ENCODE data around the gene HERC3. TPM values are rescaled to one million over a fixed set of nuclear protein-coding genes. Genes with fewer than 3 reads are reported as not detected.

The HERC3 gene
- total and polyA plus RNA-seq, 4 experiments from 2014 or later, result 39.9 to 97.1 (median 70.2) TPM

DNA sequence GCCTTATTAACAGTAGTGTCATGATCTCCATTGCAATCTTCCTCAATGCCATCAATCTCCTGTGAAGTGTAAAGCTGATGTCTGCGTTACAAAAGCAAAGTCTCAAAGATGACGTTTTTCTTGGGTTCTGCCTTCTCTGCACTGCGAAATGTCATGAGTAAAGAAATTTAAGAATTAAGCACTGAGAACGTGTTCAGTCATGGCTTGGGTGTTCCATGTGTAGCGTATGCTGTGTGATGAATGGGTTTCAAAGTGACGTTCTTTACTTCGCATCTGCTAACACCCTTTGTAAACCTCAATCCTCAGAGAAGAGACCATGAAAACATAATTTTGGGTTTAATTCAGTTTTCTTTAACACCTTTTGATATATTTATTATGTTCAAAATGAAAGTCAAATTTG, 104.3 kb downstream of the HERC3 start:
- H3K9me3 Mint-ChIP-seq, result no peaks in the 10 kb centered on the region
- POLR2A ChIA-PET (ENCODE audit: partially characterized antibody), result interaction anchor here (1.9 kb wide), 1 partner anchor 83 kb away, joined by 5 read pairs; no protein-coding TSS in a partner anchor
- CTCF ChIA-PET (ENCODE audit: partially characterized antibody), result interaction anchor here (1.0 to 1.6 kb wide), 3 partner anchors 26 to 157 kb away, joined by 3 to 6 read pairs (median 3); no protein-coding TSS in a partner anchor
- intact Hi-C loops (cut with micrococcal nuclease), result loop anchor here (5.0 kb wide), 2 partner anchors 104 to 414 kb away; partner anchors contain the start of genes HERC3 and PPM1K
- peaks cover 4% of the 10 kb centered on the region for H3K36me3 ChIP-seq (ENCODE audit: insufficient read depth, low read length)
- H3K27me3 ChIP-seq (ENCODE audit: insufficient read depth, low read length), result no peaks in the 10 kb centered on the region
- H3K27me3 Mint-ChIP-seq, result no peaks in the 10 kb centered on the region
- H3K4me1 ChIP-seq (ENCODE audit: insufficient read depth, low read length), result peaks cover 11% of the 10 kb centered on the region
- peaks cover 27 to 41% of the 10 kb centered on the region in 2 donors for H3K36me3 Mint-ChIP-seq
- no peak overlapping the region for H3K27ac ChIP-seq (ENCODE audit: low read depth, low read length)
- peak overlapping the region in 1 of 2 donors; percentile 9 for H3K4me3 ChIP-seq (ENCODE audit: low read length in 2 of 2)
- no peaks in the 10 kb centered on the region for H3K9me3 ChIP-seq (ENCODE audit: control insufficient read depth in 1 of 2, low read length in 2 of 2)
- peak overlapping the region; percentile 80 to 95 (median 90) for H3K4me3 Mint-ChIP-seq
- DNase-seq, result no peak
- peaks cover 9 to 25% (median 18%) of the 10 kb centered on the region in 4 donors for H3K4me1 Mint-ChIP-seq
- peak overlapping the region; percentile 92 to 96 (median 94) for H3K27ac Mint-ChIP-seq

DNA sequence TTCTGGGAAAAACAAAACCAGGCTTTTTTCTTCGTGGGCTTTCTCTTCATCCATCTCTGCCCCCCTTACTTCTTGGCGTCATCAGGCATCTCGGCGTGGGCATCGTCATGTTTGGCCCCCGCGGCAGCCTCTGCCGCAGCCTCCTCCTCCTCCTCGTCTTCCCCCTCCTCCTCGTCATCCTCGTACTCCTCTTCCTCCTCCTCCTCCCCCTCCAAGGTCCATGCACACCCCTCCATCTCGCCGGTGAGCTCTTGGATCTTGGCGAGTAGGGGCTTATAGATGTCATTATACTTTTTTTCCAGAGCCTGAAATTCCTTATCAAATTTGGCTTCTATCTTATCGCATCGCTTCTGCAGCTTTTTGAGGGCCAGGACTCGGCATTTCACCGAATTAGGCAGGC, 104.9 kb downstream of the HERC3 start:
- no peaks in the 10 kb centered on the region for H3K9me3 ChIP-seq (ENCODE audit: control insufficient read depth in 1 of 2, low read length in 2 of 2)
- Mint-ChIP-seq H3K4me3 (peak overlapping the region; percentile 80 to 95 (median 90)), H3K27me3 (no peaks in the 10 kb centered on the region), H3K4me1 (peaks cover 9 to 25% (median 18%) of the 10 kb centered on the region in 4 donors), H3K36me3 (peaks cover 28 to 42% of the 10 kb centered on the region in 2 donors), H3K9me3 (no peaks in the 10 kb centered on the region), H3K27ac (peak overlapping the region; percentile 92 to 96 (median 94))
- intact Hi-C loops (cut with micrococcal nuclease), result loop anchor here (5.0 kb wide), 2 partner anchors 105 to 415 kb away; partner anchors contain the start of genes HERC3 and PPM1K
- POLR2A ChIA-PET (ENCODE audit: partially characterized antibody), result interaction anchor here (1.9 kb wide), 1 partner anchor 84 kb away, joined by 5 read pairs; no protein-coding TSS in a partner anchor
- peak in 2 of 5 donors; percentile 8 to 48 for DNase-seq
- peak overlapping the region; percentile 62 for H3K27ac ChIP-seq (ENCODE audit: low read depth, low read length)
- peaks cover 11% of the 10 kb centered on the region for H3K4me1 ChIP-seq (ENCODE audit: insufficient read depth, low read length)
- peak overlapping the region; percentile 58 to 61 for H3K4me3 ChIP-seq (ENCODE audit: low read length in 2 of 2)
- no peaks in the 10 kb centered on the region for H3K36me3 ChIP-seq (ENCODE audit: insufficient read depth, low read length)
- CTCF ChIA-PET (ENCODE audit: partially characterized antibody), result interaction anchor here (1.0 to 1.6 kb wide), 5 partner anchors 9 to 157 kb away, joined by 3 to 9 read pairs (median 4); no protein-coding TSS in a partner anchor
- no peaks in the 10 kb centered on the region for H3K27me3 ChIP-seq (ENCODE audit: insufficient read depth, low read length)

DNA sequence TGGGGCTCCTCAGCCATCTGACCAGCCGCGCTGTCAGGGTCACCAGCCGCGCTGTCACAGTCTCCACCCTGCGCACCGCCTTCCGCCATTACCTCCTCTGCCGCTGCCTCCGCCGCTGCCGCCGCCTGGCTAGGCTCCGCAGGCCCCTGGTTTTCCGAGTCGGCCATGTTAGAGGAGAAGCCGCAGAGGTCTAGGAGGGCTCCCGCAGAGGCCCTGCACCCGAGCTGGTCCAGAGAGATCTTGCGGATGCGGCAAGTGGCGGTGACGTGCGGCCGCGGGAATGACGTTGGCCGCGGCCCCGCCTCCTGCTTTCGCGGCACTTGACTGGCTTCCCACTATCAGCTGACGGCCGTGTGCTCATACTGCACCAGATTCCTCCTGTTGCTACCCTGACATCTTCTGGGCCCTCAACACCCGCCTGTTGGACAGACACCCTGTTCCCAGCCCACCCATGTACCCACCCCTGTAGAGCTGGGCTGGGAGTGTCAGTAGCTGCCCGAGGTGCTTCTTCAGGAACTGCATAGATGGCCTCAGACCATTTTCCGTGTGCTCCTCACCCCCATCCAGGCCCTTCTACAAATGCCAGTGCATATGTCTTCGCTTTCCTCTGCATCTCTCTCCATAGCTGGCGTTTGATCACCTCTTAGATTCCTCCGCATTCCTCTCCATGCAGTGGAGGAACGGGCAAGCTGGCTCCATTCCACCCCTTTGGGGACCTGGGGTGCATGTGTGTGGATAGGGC, 105.5 kb downstream of the HERC3 start, which contains the start of gene NAP1L5:
NAP1L5 (minus strand) TSS at position 242 of the 742 bp plus-strand sequence; CDS start at position 167, 75 bp downstream.
- Mint-ChIP-seq H3K9me3 (peaks cover 0 to 1% (median 0%) of the 10 kb centered on the region in 8 donors), H3K27me3 (no peaks in the 10 kb centered on the region), H3K4me3 (peak within 1 kb of the TSS; percentile 80 to 95 (median 90)), H3K27ac (peak within 1 kb of the TSS; percentile 92 to 96 (median 94)), H3K36me3 (peaks cover 34 to 47% of the 10 kb centered on the region in 2 donors), H3K4me1 (peaks cover 9 to 25% (median 18%) of the 10 kb centered on the region in 4 donors)
- CTCF ChIA-PET (ENCODE audit: partially characterized antibody), result interaction anchor here (1.0 to 1.6 kb wide), 4 partner anchors 8 to 158 kb away, joined by 3 to 9 read pairs (median 4); no protein-coding TSS in a partner anchor
- Histone ChIP-seq H3K4me3 (ENCODE audit: low read length in 2 of 2) (peak within 1 kb of the TSS; percentile 58 to 61), H3K27me3 (ENCODE audit: insufficient read depth, low read length) (no peaks in the 10 kb centered on the region), H3K27ac (ENCODE audit: low read depth, low read length) (peak within 1 kb of the TSS; percentile 62), H3K36me3 (ENCODE audit: insufficient read depth, low read length) (no peaks in the 10 kb centered on the region), H3K9me3 (ENCODE audit: control insufficient read depth in 1 of 2, low read length in 2 of 2) (no peaks in the 10 kb centered on the region), H3K4me1 (ENCODE audit: insufficient read depth, low read length) (peaks cover 11% of the 10 kb centered on the region)
- intact Hi-C loops (cut with micrococcal nuclease), result loop anchor here (5.0 kb wide), 2 partner anchors 105 to 415 kb away; partner anchors contain the start of genes HERC3 and PPM1K
- peak; percentile 79 to 86 (median 85) for DNase-seq
- POLR2A ChIA-PET (ENCODE audit: partially characterized antibody), result interaction anchor here (1.9 kb wide), 1 partner anchor 84 kb away, joined by 5 read pairs; no protein-coding TSS in a partner anchor

DNA sequence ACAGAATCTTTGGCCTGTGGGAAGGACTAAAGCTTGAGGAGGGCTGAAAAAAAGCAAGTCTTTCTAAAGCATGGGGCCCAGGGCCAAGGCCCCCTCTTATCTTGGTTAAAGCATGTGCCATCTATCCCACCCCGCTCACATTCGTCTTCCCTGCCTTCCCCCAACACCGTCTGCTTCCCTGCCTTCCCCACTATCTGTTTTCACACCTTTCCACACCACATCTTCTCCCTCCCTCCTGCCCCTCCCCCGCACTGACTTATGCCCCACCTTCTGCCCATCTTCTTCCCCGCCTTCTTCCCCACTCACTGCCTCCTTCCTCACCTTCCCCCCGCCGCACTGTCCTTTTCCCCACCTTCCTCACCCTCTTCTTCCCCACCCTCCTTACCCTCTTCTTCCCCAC, 106.2 kb downstream of the HERC3 start:
- Mint-ChIP-seq H3K4me1 (peaks cover 9 to 24% (median 18%) of the 10 kb centered on the region in 4 donors), H3K36me3 (peaks cover 41 to 50% of the 10 kb centered on the region in 2 donors), H3K27me3 (no peaks in the 10 kb centered on the region), H3K27ac (peak overlapping the region in 6 of 7 donors; percentile 92 to 96 (median 94)), H3K4me3 (peak overlapping the region in 1 of 8 donors; percentile 31), H3K9me3 (peaks cover 0 to 1% (median 0%) of the 10 kb centered on the region in 8 donors)
- peak in 1 of 5 donors; percentile 35 for DNase-seq
- Histone ChIP-seq H3K36me3 (ENCODE audit: insufficient read depth, low read length) (no peaks in the 10 kb centered on the region), H3K9me3 (ENCODE audit: control insufficient read depth in 1 of 2, low read length in 2 of 2) (no peaks in the 10 kb centered on the region), H3K4me3 (ENCODE audit: low read length in 2 of 2) (no peak overlapping the region), H3K27ac (ENCODE audit: low read depth, low read length) (no peak overlapping the region), H3K4me1 (ENCODE audit: insufficient read depth, low read length) (peaks cover 11% of the 10 kb centered on the region), H3K27me3 (ENCODE audit: insufficient read depth, low read length) (no peaks in the 10 kb centered on the region)
- ChIA-PET CTCF (ENCODE audit: partially characterized antibody) (interaction anchor here (1.2 to 1.6 kb wide), 2 partner anchors 105 to 159 kb away, joined by 3 to 9 read pairs; no protein-coding TSS in a partner anchor), POLR2A (ENCODE audit: partially characterized antibody) (no interaction called here)
- intact Hi-C loops (cut with micrococcal nuclease), result loop anchor here (5.0 kb wide), 2 partner anchors 106 to 416 kb away; partner anchors contain the start of genes HERC3 and PPM1K

DNA sequence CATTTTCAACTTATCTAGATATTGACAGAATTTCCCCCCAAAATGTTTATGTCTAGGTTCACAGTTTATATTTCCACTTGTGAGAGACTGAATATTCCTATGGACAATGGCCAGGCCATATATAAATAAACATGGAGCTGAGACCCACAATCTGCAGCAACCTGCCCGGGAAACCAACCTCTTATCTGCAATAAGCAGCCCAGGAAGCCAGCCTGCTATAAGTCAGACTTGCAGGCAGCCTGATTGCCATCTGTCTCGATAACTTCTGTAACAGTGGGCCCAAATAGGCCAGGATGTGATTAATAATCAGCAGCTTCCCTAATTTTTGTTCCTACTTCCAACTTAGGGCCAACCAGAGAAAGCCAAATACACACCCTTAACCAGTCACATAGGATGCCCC, 110.5 kb downstream of the HERC3 start:
- Mint-ChIP-seq H3K27me3 (no peaks in the 10 kb centered on the region), H3K4me1 (peaks cover 3 to 7% (median 5%) of the 10 kb centered on the region in 4 donors), H3K27ac (peak overlapping the region in 2 of 7 donors; percentile 1 to 22), H3K36me3 (peaks cover 65 to 69% of the 10 kb centered on the region in 2 donors), H3K9me3 (peaks cover 0 to 1% (median 0%) of the 10 kb centered on the region in 8 donors), H3K4me3 (no peak overlapping the region)
- no peaks in the 10 kb centered on the region for H3K9me3 ChIP-seq (ENCODE audit: control insufficient read depth in 1 of 2, low read length in 2 of 2)
- no peaks in the 10 kb centered on the region for H3K4me1 ChIP-seq (ENCODE audit: insufficient read depth, low read length)
- intact Hi-C loops (cut with micrococcal nuclease), result no loop called here
- CTCF ChIA-PET (ENCODE audit: partially characterized antibody), result interaction anchor here (0.7 kb wide), 1 partner anchor 163 kb away, joined by 3 read pairs; no protein-coding TSS in a partner anchor
- no peak overlapping the region for H3K4me3 ChIP-seq (ENCODE audit: low read length in 2 of 2)
- POLR2A ChIA-PET (ENCODE audit: partially characterized antibody), result no interaction called here
- no peaks in the 10 kb centered on the region for H3K27me3 ChIP-seq (ENCODE audit: insufficient read depth, low read length)
- no peak overlapping the region for H3K27ac ChIP-seq (ENCODE audit: low read depth, low read length)
- peaks cover 33% of the 10 kb centered on the region for H3K36me3 ChIP-seq (ENCODE audit: insufficient read depth, low read length)
- no peak for DNase-seq

DNA sequence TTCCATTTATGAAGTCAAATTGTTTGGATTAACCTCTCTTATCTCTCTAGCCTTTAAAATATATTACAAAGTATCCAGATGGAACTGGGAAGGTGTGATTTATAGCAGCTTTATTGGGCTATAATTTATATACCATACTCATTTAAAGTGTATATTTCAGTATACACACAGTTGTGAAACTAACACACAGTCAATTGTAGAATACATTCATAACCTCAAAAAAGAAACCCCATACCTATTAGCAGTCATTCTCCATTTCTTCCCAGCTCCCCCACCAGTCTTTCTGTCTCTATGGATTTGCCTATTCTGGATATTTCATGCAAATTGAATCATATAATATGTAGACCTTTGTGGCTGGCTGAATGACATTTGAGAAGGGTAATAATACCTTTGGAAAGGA, 112.9 kb downstream of the HERC3 start:
- POLR2A ChIA-PET (ENCODE audit: partially characterized antibody), result no interaction called here
- CTCF ChIA-PET (ENCODE audit: partially characterized antibody), result no interaction called here
- H3K4me3 Mint-ChIP-seq, result no peak overlapping the region
- no peaks in the 10 kb centered on the region for H3K27me3 ChIP-seq (ENCODE audit: insufficient read depth, low read length)
- H3K27ac Mint-ChIP-seq, result peak overlapping the region in 1 of 7 donors; percentile 56
- no peaks in the 10 kb centered on the region for H3K4me1 ChIP-seq (ENCODE audit: insufficient read depth, low read length)
- H3K36me3 Mint-ChIP-seq, result peaks cover 76 to 78% of the 10 kb centered on the region in 2 donors
- no peaks in the 10 kb centered on the region for H3K9me3 ChIP-seq (ENCODE audit: control insufficient read depth in 1 of 2, low read length in 2 of 2)
- H3K27me3 Mint-ChIP-seq, result no peaks in the 10 kb centered on the region
- no peak overlapping the region for H3K27ac ChIP-seq (ENCODE audit: low read depth, low read length)
- intact Hi-C loops (cut with micrococcal nuclease), result no loop called here
- H3K4me3 ChIP-seq (ENCODE audit: low read length in 2 of 2), result no peak overlapping the region
- peaks cover 34% of the 10 kb centered on the region for H3K36me3 ChIP-seq (ENCODE audit: insufficient read depth, low read length)
- H3K4me1 Mint-ChIP-seq, result peaks cover 0 to 5% (median 0%) of the 10 kb centered on the region in 4 donors
- DNase-seq, result no peak
- peaks cover 0 to 1% (median 0%) of the 10 kb centered on the region in 8 donors for H3K9me3 Mint-ChIP-seq

Measured in CD4-positive, alpha-beta memory T cell (primary cell).